CD4-positive, alpha-beta T cell treated with Interferon alpha-2 for 1 hour (primary cell): ENCODE measurements around the gene KRTAP26-1.

Experiments used
- DNase-seq, 2 donors: peaks; one replicate each; pipeline ENCODE4 v3.0.0-alpha.2; 2020 to 2022

Gene KRTAP26-1

DNA sequence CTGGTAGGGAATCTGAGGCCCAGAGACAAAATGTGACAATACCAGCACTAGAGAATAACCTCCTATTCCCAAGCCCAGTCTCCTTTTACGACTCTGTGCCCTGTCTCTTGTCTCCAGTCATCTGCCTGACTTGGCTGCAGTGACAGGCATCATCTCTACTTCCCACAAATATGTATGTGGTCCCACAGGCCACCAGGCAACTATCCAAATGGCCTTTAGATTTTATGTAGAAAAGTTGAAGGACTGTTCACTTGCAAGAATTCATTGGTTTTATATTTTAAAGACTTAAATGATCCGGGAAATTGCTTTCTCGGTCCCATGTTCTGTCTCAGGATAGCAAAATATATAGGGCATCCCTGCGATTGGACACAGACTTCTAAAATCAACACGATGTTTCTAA lies 49.0 kb downstream of the KRTAP26-1 start:
- DNase-seq: no peak

DNA sequence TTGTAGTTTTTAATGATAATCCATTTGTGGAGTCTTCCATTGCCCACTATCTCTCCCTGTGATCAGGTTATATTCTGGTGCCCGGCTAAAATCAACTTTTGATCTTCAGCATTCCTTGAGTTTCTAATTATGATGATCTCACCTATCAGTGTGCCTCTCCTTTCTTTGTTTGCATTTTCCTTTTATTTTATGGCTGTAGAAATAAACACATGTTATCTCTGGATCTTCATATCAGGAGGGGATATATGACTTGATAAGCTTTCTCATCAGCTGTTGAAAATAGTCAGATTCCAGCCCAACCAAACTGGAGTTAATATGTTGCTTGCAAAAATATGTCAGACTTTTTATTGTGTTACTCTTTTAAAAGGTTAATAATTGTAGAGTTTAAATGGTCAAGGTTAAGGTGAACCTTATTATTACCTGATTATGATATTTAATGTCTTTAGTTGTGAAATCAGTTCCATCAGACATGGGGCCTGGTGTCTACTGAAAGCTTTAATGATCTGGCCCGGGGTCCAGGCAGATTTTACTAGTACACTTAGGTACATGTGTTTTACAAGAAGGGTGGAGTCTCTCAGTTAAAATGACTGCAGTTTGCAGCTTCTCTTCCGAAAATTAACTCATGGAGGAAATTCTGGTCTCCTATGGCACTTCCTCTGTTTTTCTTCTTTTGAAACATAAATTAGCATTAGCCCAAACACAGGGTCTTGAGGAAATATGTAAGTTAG lies 50.1 kb downstream of the KRTAP26-1 start:
- DNase-seq: no peak
